ES-I3 (cell line): ENCODE measurements around the gene NECTIN4.
"Not testable (repeated sequence)": the region's sequence is repeated elsewhere in the genome, so short reads cannot be mapped to it uniquely, and the experiment has no call there.

Experiments used
- H3K36me3 ChIP-seq: 2 replicates; pipeline ENCODE4 v1.6.1; 2013; ENCODE audit warnings: mild to moderate bottlenecking, low read length, control low read depth, moderate library complexity; ENCODE audit not compliant: insufficient read depth
- H3K4me1 ChIP-seq: 2 replicates; pipeline ENCODE4 v1.6.1; 2013; ENCODE audit warnings: mild to moderate bottlenecking, control low read depth, low read length; ENCODE audit not compliant: insufficient read depth
- H3K9ac ChIP-seq: 2 replicates; pipeline ENCODE4 v1.6.1; 2013; ENCODE audit warnings: low read depth, mild to moderate bottlenecking, low read length, moderate library complexity
- H3K9me3 ChIP-seq: 2 replicates; pipeline ENCODE4 v1.6.1; 2013; ENCODE audit warnings: mild to moderate bottlenecking, low read length, moderate library complexity; ENCODE audit not compliant: control insufficient read depth, insufficient read depth

NECTIN4 gene

DNA sequence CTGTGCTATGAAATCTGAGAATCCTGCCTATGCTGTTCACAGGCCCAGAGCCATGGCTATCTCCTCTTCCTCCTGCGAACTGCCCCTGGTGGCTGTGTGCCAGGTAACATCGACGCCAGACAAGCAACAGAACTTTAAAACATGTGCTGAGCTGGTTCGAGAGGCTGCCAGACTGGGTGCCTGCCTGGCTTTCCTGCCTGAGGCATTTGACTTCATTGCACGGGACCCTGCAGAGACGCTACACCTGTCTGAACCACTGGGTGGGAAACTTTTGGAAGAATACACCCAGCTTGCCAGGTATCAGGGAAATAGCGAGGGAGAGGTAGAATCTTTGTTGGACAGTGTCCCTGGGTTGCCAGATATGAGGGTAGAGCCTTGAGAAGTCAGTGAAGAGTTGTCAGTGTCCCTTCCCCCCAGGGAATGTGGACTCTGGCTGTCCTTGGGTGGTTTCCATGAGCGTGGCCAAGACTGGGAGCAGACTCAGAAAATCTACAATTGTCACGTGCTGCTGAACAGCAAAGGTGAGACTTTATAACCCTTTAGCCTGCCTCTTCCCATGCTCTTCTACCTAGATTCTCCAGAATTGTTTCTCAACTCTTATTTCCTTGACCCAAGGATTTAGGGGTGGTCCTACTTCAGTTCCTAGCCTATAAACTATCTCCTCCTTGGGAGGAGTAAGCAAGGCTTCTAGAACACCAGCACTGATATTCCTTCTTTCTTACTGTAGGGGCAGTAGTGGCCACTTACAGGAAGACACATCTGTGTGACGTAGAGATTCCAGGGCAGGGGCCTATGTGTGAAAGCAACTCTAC is 29.9 kb upstream of the NECTIN4 start:
- H3K36me3 ChIP-seq, result peaks cover 28% of the 10 kb centered on the region
- H3K4me1 ChIP-seq, result peaks cover 12% of the 10 kb centered on the region
- H3K9ac ChIP-seq, result peak overlapping the region; percentile 80; the same call in 1 of the 2 replicates

DNA sequence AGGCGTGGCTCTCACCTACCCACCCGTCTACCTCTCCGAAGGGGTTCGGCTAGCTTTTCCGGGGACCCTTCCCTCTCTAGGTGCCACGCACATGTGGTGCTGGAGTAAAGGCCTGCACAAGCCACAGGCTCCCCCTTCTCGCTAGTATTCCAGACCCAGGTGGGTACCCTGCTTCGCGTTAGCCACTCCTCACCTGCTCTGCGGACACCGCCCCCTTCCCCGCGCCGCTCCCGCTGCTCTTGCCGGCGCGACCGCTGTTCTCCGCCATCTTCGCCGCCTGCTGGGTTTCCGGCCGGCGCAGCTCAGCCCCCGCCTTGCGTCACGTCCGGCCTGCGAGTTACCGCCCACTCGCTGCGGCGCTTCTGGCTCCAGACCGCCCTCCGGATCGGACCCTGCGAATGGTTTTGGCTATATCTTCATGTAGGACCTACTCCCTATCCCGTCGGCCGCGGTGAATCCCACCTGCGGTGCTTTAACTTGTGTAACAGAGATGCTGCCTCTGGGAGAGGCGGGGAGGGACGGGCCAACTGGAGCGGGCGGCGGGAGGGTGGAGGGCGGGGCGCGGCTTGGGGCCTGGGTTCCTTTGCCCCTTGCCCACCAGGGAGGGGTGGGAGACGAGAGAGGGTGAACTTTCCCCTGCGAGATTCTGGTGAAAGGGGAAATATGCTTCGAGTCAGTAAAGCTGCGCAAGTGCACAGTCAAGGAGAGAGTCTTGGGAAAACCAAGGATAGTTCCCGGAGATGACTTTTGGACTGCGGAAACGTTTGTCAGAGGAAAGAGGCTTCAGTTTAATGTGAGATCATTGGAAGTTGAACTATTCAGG is 28.6 kb upstream of the NECTIN4 start, which contains the start of the genes NIT1 and PFDN2:
TSS of gene NIT1 (plus strand) at position 347 of the 823 bp plus-strand sequence. CDS start at position 419, 72 bp downstream.
TSS of gene PFDN2 (minus strand) at position 279 of the 823 bp plus-strand sequence. CDS start at position 268, 11 bp downstream.
- Histone ChIP-seq H3K9me3 (no peaks in the 10 kb centered on the region), H3K9ac (peak within 1 kb of the TSS; percentile 80), H3K36me3 (peaks cover 26% of the 10 kb centered on the region), H3K4me1 (peaks cover 12% of the 10 kb centered on the region)

More for the DNA sequence above, 29.9 kb upstream of the NECTIN4 start:
- H3K9me3 ChIP-seq, result no peaks in the 10 kb centered on the region

DNA sequence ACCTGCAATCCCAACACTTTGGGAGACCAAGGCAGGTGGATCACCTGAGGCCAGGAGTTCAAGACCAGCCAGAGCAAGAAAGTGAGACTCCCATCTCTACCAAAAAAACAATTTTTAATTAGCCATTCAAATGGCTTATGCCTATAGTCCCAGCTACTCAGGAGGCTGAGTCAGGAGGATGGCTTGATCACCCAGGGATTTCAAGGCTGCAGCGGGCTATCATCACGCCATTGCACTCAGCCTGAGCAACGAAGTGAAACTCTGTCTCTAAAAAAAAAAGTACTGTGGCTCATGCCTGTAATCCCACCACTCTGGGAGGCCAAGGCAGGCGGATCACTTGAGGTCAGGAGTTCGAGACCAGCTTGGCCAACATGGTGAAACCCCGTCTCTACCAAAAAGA is 26.6 kb upstream of the NECTIN4 start:
- H3K4me1 ChIP-seq, result peaks cover 12% of the 10 kb centered on the region
- peaks cover 12% of the 10 kb centered on the region for H3K36me3 ChIP-seq
- H3K9me3 ChIP-seq, H3K9ac ChIP-seq: not testable (repeated sequence)

- Histone ChIP-seq H3K9me3 (no peaks in the 10 kb centered on the region), H3K36me3 (peaks cover 5% of the 10 kb centered on the region), H3K4me1 (peaks cover 12% of the 10 kb centered on the region), H3K9ac (no peak overlapping the region)
Measured at GRCh38 chr1:161115132-161115711, 25.9 kb upstream of the NECTIN4 start.

- Histone ChIP-seq H3K4me1 (peaks cover 8% of the 10 kb centered on the region), H3K9ac (no peak overlapping the region), H3K36me3 (no peaks in the 10 kb centered on the region), H3K9me3 (no peaks in the 10 kb centered on the region)
Measured at GRCh38 chr1:161114556-161114955, 25.2 kb upstream of the NECTIN4 start.

DNA sequence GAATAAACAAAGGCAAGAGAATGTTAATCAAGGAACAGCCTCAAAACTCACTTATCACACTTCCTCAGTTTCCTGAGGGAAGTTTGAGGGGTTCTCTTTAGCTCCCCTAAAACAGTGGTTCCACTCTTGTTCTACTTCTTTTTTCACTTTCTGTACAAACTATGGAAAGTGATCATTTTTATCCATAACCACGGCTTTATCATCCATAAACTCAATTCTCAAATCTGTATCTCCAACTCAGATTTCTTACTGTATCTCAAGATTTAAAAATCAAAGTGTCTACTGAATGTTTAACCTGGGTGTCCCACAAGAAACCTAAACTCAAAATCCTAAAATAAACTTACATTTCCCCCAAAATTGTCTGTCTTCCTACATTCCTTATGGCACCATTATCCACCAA is 24.6 kb upstream of the NECTIN4 start:
- Histone ChIP-seq H3K4me1 (peaks cover 1% of the 10 kb centered on the region), H3K9ac (no peak overlapping the region), H3K9me3 (no peaks in the 10 kb centered on the region), H3K36me3 (no peaks in the 10 kb centered on the region)

GRCh38 chr1:161111527-161111926 is 22.2 kb upstream of the NECTIN4 start:
- H3K9ac ChIP-seq, result no peak overlapping the region
- no peaks in the 10 kb centered on the region for H3K9me3 ChIP-seq
- no peaks in the 10 kb centered on the region for H3K4me1 ChIP-seq
- H3K36me3 ChIP-seq, result no peaks in the 10 kb centered on the region

GRCh38 chr1:161111117-161111516 is 21.8 kb upstream of the NECTIN4 start:
- Histone ChIP-seq H3K9me3 (no peaks in the 10 kb centered on the region), H3K9ac (no peak overlapping the region), H3K4me1 (no peaks in the 10 kb centered on the region), H3K36me3 (no peaks in the 10 kb centered on the region)

DNA sequence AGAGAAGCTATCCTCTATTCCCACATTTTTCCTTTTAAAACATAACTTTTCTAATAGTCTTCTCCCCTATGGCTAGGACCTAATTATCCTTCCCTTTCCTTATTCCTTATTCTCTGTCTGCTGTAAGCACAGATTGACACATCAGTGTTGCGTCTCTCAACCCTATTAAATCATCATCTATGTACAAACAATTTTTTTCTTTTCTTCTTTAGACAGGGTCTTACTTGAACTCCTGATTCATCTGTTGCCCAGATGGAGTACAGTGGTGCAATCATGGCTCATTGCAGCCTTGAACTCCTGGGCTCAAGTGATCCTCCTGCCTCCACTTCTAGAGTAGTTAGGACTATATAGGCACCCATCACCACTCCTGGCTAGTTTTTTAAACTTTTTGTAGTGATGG is 17.1 kb upstream of the NECTIN4 start:
- no peaks in the 10 kb centered on the region for H3K4me1 ChIP-seq
- H3K36me3 ChIP-seq, result no peaks in the 10 kb centered on the region; the same call in 1 of the 2 replicates
- H3K9me3 ChIP-seq, result no peaks in the 10 kb centered on the region
- H3K9ac ChIP-seq, result no peak overlapping the region

GRCh38 chr1:161100556-161100955 is 11.2 kb upstream of the NECTIN4 start:
- Histone ChIP-seq H3K9me3 (no peaks in the 10 kb centered on the region), H3K9ac (no peak overlapping the region), H3K4me1 (no peaks in the 10 kb centered on the region), H3K36me3 (no peaks in the 10 kb centered on the region)

DNA sequence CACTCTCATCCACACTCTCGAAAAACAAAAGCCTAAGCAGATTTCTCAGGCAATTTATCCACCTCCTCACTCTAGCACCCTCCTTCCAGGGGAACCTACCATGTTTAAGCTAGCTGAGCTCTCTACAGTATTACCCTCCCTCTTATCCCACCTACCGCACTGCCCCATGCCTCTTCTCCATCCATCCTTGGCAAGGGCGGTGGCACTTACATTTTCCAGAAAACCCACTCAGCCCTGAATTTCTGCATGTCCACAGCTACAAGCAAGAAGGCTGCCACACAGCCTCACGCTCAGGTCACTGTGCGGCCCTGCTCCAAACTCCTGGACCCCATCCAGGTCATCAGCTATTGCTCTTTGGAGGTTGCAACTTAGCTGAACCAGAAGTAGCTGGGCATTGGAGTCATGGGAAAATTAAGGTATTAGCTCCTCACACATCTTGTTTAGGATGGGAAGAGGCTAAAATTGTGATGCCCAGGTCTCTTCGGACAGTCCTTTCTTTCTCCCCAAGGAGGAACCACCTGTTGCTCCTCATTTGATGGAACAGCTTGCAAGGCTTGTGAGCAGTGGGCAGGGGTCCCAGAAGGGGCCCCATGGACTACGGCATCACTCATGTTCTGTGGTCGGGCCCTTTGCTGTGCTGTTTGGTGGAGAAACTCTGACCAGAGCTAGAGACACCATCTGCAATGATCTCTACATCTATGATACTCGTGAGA is 9.9 kb upstream of the NECTIN4 start:
- Histone ChIP-seq H3K9me3 (no peaks in the 10 kb centered on the region), H3K4me1 (no peaks in the 10 kb centered on the region), H3K9ac (peak overlapping the region; percentile 63; the same call in 1 of the 2 replicates), H3K36me3 (no peaks in the 10 kb centered on the region)

GRCh38 chr1:161098210-161099068 is 9.1 kb upstream of the NECTIN4 start, which contains the start of gene KLHDC9:
KLHDC9 (plus strand) TSS chr1:161098361; CDS start chr1:161098536, 175 bp downstream.
- H3K9ac ChIP-seq, result peak within 1 kb of the TSS; percentile 63
- no peaks in the 10 kb centered on the region for H3K36me3 ChIP-seq
- H3K9me3 ChIP-seq, result no peaks in the 10 kb centered on the region
- no peaks in the 10 kb centered on the region for H3K4me1 ChIP-seq

DNA sequence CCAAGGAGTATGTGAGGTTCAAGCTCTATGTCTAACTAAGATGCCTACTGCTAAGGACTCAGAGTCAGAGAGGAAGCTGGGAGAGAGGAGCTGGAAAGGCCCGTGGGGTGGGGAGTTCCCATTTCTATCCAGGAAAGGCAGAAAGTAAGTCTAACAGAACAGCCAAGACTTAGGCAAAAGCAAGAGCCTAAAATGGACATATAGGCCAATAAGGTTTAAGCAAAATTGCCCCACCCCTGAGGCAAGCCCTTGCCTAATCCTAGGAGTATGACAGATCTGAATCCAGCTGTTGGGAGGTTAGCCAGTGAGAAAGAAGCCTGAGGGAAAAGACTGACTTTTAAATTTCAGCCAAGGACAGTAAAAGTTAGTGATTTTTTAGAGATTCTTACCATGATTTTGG is 7.2 kb upstream of the NECTIN4 start:
- H3K9ac ChIP-seq, result no peak overlapping the region
- no peaks in the 10 kb centered on the region for H3K36me3 ChIP-seq
- no peaks in the 10 kb centered on the region for H3K4me1 ChIP-seq
- no peaks in the 10 kb centered on the region for H3K9me3 ChIP-seq
